ENCODE measurements around the gene R3HCC1L.

R3HCC1L gene

GRCh38 chr10:98194633-98195032 is 60.2 kb downstream of the R3HCC1L start:
- TF ChIP-seq CTCF (IDR thresholded peaks at IDR 0.05; ENCODE audit: insufficient read depth, low read depth, low read length, missing control alignments), result no peak
- H3K4me3 ChIP-seq (ENCODE audit: low read length), result no peak overlapping the region
- DNase-seq (ENCODE audit: low read depth), result no peak

- no peak for DNase-seq (ENCODE audit: low read depth)
- H3K4me3 ChIP-seq (ENCODE audit: low read length), result no peak overlapping the region
- no peak for TF ChIP-seq CTCF (IDR thresholded peaks at IDR 0.05; ENCODE audit: insufficient read depth, low read depth, low read length, missing control alignments)
Measured at GRCh38 chr10:98195120-98195519, 60.7 kb downstream of the R3HCC1L start.

- no peak for DNase-seq (ENCODE audit: low read depth)
- no peak for TF ChIP-seq CTCF (IDR thresholded peaks at IDR 0.05; ENCODE audit: insufficient read depth, low read depth, low read length, missing control alignments)
- no peak overlapping the region for H3K4me3 ChIP-seq (ENCODE audit: low read length)
Measured at GRCh38 chr10:98196985-98197384, 62.5 kb downstream of the R3HCC1L start.

GRCh38 chr10:98201760-98202159 is 67.3 kb downstream of the R3HCC1L start:
- no peak for DNase-seq (ENCODE audit: low read depth)
- H3K4me3 ChIP-seq (ENCODE audit: low read length), result no peak overlapping the region
- no peak for TF ChIP-seq CTCF (IDR thresholded peaks at IDR 0.05; ENCODE audit: insufficient read depth, low read depth, low read length, missing control alignments)

- H3K4me3 ChIP-seq (ENCODE audit: low read length), result no peak overlapping the region
- TF ChIP-seq CTCF (IDR thresholded peaks at IDR 0.05; ENCODE audit: insufficient read depth, low read depth, low read length, missing control alignments), result no peak
- no peak for DNase-seq (ENCODE audit: low read depth)
Measured at GRCh38 chr10:98202378-98202777, 67.9 kb downstream of the R3HCC1L start.

- no peak for TF ChIP-seq CTCF (IDR thresholded peaks at IDR 0.05; ENCODE audit: insufficient read depth, low read depth, low read length, missing control alignments)
- H3K4me3 ChIP-seq (ENCODE audit: low read length), result no peak overlapping the region
- no peak for DNase-seq (ENCODE audit: low read depth)
Measured at GRCh38 chr10:98205351-98205750, 70.9 kb downstream of the R3HCC1L start.

- DNase-seq (ENCODE audit: low read depth), result no peak
- H3K4me3 ChIP-seq (ENCODE audit: low read length), result no peak overlapping the region
- no peak for TF ChIP-seq CTCF (IDR thresholded peaks at IDR 0.05; ENCODE audit: insufficient read depth, low read depth, low read length, missing control alignments)
Measured at GRCh38 chr10:98208925-98209324, 74.5 kb downstream of the R3HCC1L start.

All from epithelial cell of esophagus (primary cell).